ENCODE data around the gene L3MBTL4. TPM values are rescaled to one million over a fixed set of nuclear protein-coding genes. Genes with fewer than 3 reads are reported as not detected.

L3MBTL4 gene
- total and polyA plus RNA-seq, 4 donors, result 3.9 to 11.5 (median 6.5) TPM

GRCh38 chr18:6010921-6011320, 403.8 kb downstream of the L3MBTL4 start:
- Histone ChIP-seq H3K4me1 (ENCODE audit: control insufficient read depth, insufficient read depth, low read length) (peaks cover 11% of the 10 kb centered on the region), H3K9me3 (ENCODE audit: control insufficient read depth, insufficient read depth, low read length) (no peaks in the 10 kb centered on the region), H3K4me3 (ENCODE audit: low read depth, low read length) (no peak overlapping the region), H3K27me3 (ENCODE audit: control insufficient read depth, insufficient read depth, low read length) (no peaks in the 10 kb centered on the region), H3K27ac (ENCODE audit: low read depth, low read length) (no peak overlapping the region), H3K36me3 (ENCODE audit: control insufficient read depth, insufficient read depth, low read length) (no peaks in the 10 kb centered on the region)
- no CpG with 5 or more reads among the region's 1 CpG for whole genome bisulfite sequencing (ENCODE audit: insufficient coverage)
- DNase-seq (ENCODE audit: low read depth in 4 of 6, low spot score in 6 of 6), result peak in 1 of 6 donors; percentile 60

GRCh38 chr18:6010284-6010683, 404.4 kb downstream of the L3MBTL4 start:
- DNase-seq (ENCODE audit: low read depth in 4 of 6, low spot score in 6 of 6), result peak in 1 of 6 donors; percentile 38
- Histone ChIP-seq H3K4me1 (ENCODE audit: control insufficient read depth, insufficient read depth, low read length) (peaks cover 11% of the 10 kb centered on the region), H3K9me3 (ENCODE audit: control insufficient read depth, insufficient read depth, low read length) (no peaks in the 10 kb centered on the region), H3K27ac (ENCODE audit: low read depth, low read length) (no peak overlapping the region), H3K27me3 (ENCODE audit: control insufficient read depth, insufficient read depth, low read length) (no peaks in the 10 kb centered on the region), H3K4me3 (ENCODE audit: low read depth, low read length) (no peak overlapping the region), H3K36me3 (ENCODE audit: control insufficient read depth, insufficient read depth, low read length) (no peaks in the 10 kb centered on the region)
- WGBS (ENCODE audit: insufficient coverage), result 100% methylated on average over 3 of the region's 5 CpGs

DNA sequence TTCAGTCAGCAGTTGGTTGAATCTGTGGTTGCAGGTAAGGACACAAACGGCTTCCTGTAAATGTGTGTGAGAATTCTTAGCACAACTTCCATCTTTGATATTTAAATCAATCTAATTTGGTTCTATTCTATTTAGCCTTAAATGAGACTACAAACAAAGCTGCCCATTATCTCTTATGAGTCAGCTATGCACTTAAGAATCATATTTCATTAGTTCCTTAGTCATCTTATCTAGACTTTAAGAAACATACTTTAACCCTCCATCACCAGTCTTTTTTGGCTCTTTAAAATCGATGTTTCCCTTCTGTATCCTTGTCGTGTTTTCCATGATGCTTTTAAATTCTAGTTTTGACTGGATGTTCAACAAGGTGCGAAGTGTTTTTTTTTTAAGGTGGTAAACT, 405.0 kb downstream of the L3MBTL4 start:
- Histone ChIP-seq H3K9me3 (ENCODE audit: control insufficient read depth, insufficient read depth, low read length) (no peaks in the 10 kb centered on the region), H3K4me3 (ENCODE audit: low read depth, low read length) (no peak overlapping the region), H3K27ac (ENCODE audit: low read depth, low read length) (no peak overlapping the region), H3K4me1 (ENCODE audit: control insufficient read depth, insufficient read depth, low read length) (peaks cover 11% of the 10 kb centered on the region), H3K36me3 (ENCODE audit: control insufficient read depth, insufficient read depth, low read length) (no peaks in the 10 kb centered on the region), H3K27me3 (ENCODE audit: control insufficient read depth, insufficient read depth, low read length) (no peaks in the 10 kb centered on the region)
- no CpG with 5 or more reads among the region's 4 CpGs for WGBS (ENCODE audit: insufficient coverage)
- DNase-seq (ENCODE audit: low read depth in 4 of 6, low spot score in 6 of 6), result no peak

GRCh38 chr18:6004683-6005082, 410.0 kb downstream of the L3MBTL4 start:
- Histone ChIP-seq H3K4me1 (ENCODE audit: control insufficient read depth, insufficient read depth, low read length) (no peaks in the 10 kb centered on the region), H3K9me3 (ENCODE audit: control insufficient read depth, insufficient read depth, low read length) (no peaks in the 10 kb centered on the region), H3K27ac (ENCODE audit: low read depth, low read length) (no peak overlapping the region), H3K4me3 (ENCODE audit: low read depth, low read length) (no peak overlapping the region), H3K27me3 (ENCODE audit: control insufficient read depth, insufficient read depth, low read length) (no peaks in the 10 kb centered on the region), H3K36me3 (ENCODE audit: control insufficient read depth, insufficient read depth, low read length) (no peaks in the 10 kb centered on the region)
- DNase-seq (ENCODE audit: low read depth in 4 of 6, low spot score in 6 of 6), result no peak
- no CpG with 5 or more reads among the region's 3 CpGs for WGBS (ENCODE audit: insufficient coverage)

DNA sequence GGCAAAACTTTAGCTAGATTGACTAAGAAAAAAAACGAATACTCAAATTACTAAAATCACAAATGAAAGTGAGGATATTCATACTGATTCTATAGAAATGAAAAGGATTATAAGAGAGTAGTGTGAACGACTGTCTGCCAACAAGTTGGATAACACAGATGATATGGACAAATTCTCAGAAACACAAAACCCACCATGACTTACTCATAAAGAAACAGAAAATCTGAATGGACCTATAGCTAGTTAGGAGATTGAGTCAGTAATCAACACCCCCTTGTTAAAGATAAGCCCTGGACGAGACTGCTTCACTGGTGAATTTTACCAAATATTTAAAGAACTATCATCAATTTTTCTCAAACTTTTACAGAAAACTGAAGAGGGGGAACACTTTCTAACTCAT, 410.6 kb downstream of the L3MBTL4 start:
- H3K4me1 ChIP-seq (ENCODE audit: control insufficient read depth, insufficient read depth, low read length), result no peaks in the 10 kb centered on the region
- no peak overlapping the region for H3K4me3 ChIP-seq (ENCODE audit: low read depth, low read length)
- no peaks in the 10 kb centered on the region for H3K27me3 ChIP-seq (ENCODE audit: control insufficient read depth, insufficient read depth, low read length)
- whole genome bisulfite sequencing (ENCODE audit: insufficient coverage), result no CpG with 5 or more reads among the region's 3 CpGs
- no peak for DNase-seq (ENCODE audit: low read depth in 4 of 6, low spot score in 6 of 6)
- H3K9me3 ChIP-seq (ENCODE audit: control insufficient read depth, insufficient read depth, low read length), result no peaks in the 10 kb centered on the region
- H3K27ac ChIP-seq (ENCODE audit: low read depth, low read length), result no peak overlapping the region
- H3K36me3 ChIP-seq (ENCODE audit: control insufficient read depth, insufficient read depth, low read length), result no peaks in the 10 kb centered on the region

GRCh38 chr18:6001867-6002266, 412.8 kb downstream of the L3MBTL4 start:
- Histone ChIP-seq H3K27me3 (ENCODE audit: control insufficient read depth, insufficient read depth, low read length) (no peaks in the 10 kb centered on the region), H3K9me3 (ENCODE audit: control insufficient read depth, insufficient read depth, low read length) (no peaks in the 10 kb centered on the region), H3K4me1 (ENCODE audit: control insufficient read depth, insufficient read depth, low read length) (no peaks in the 10 kb centered on the region), H3K4me3 (ENCODE audit: low read depth, low read length) (no peak overlapping the region), H3K27ac (ENCODE audit: low read depth, low read length) (no peak overlapping the region), H3K36me3 (ENCODE audit: control insufficient read depth, insufficient read depth, low read length) (no peaks in the 10 kb centered on the region)
- 60% methylated on average over 1 of the region's 2 CpGs for WGBS (ENCODE audit: insufficient coverage)
- no peak for DNase-seq (ENCODE audit: low read depth in 4 of 6, low spot score in 6 of 6)

GRCh38 chr18:5998907-5999306, 415.8 kb downstream of the L3MBTL4 start:
- no peak overlapping the region for H3K27ac ChIP-seq (ENCODE audit: low read depth, low read length)
- H3K4me3 ChIP-seq (ENCODE audit: low read depth, low read length), result no peak overlapping the region
- no peaks in the 10 kb centered on the region for H3K36me3 ChIP-seq (ENCODE audit: control insufficient read depth, insufficient read depth, low read length)
- H3K4me1 ChIP-seq (ENCODE audit: control insufficient read depth, insufficient read depth, low read length), result no peaks in the 10 kb centered on the region
- H3K27me3 ChIP-seq (ENCODE audit: control insufficient read depth, insufficient read depth, low read length), result no peaks in the 10 kb centered on the region
- no peak for DNase-seq (ENCODE audit: low read depth in 4 of 6, low spot score in 6 of 6)
- no peaks in the 10 kb centered on the region for H3K9me3 ChIP-seq (ENCODE audit: control insufficient read depth, insufficient read depth, low read length)

GRCh38 chr18:5998166-5998881, 416.4 kb downstream of the L3MBTL4 start:
- H3K27me3 ChIP-seq (ENCODE audit: control insufficient read depth, insufficient read depth, low read length), result no peaks in the 10 kb centered on the region
- no peaks in the 10 kb centered on the region for H3K4me1 ChIP-seq (ENCODE audit: control insufficient read depth, insufficient read depth, low read length)
- DNase-seq (ENCODE audit: low read depth in 4 of 6, low spot score in 6 of 6), result no peak
- 82% methylated on average over 7 of the region's 7 CpGs for WGBS (ENCODE audit: insufficient coverage)
- no peaks in the 10 kb centered on the region for H3K9me3 ChIP-seq (ENCODE audit: control insufficient read depth, insufficient read depth, low read length)
- H3K36me3 ChIP-seq (ENCODE audit: control insufficient read depth, insufficient read depth, low read length), result no peaks in the 10 kb centered on the region
- H3K27ac ChIP-seq (ENCODE audit: low read depth, low read length), result no peak overlapping the region
- no peak overlapping the region for H3K4me3 ChIP-seq (ENCODE audit: low read depth, low read length)

- WGBS (ENCODE audit: insufficient coverage), result 89% methylated on average over 1 of the region's 1 CpG
- no peaks in the 10 kb centered on the region for H3K36me3 ChIP-seq (ENCODE audit: control insufficient read depth, insufficient read depth, low read length)
- no peaks in the 10 kb centered on the region for H3K27me3 ChIP-seq (ENCODE audit: control insufficient read depth, insufficient read depth, low read length)
- no peak overlapping the region for H3K4me3 ChIP-seq (ENCODE audit: low read depth, low read length)
- no peaks in the 10 kb centered on the region for H3K4me1 ChIP-seq (ENCODE audit: control insufficient read depth, insufficient read depth, low read length)
- DNase-seq (ENCODE audit: low read depth in 4 of 6, low spot score in 6 of 6), result no peak
- H3K27ac ChIP-seq (ENCODE audit: low read depth, low read length), result no peak overlapping the region
- no peaks in the 10 kb centered on the region for H3K9me3 ChIP-seq (ENCODE audit: control insufficient read depth, insufficient read depth, low read length)
Observed at GRCh38 chr18:5997361-5997760, 417.4 kb downstream of the L3MBTL4 start.

DNA sequence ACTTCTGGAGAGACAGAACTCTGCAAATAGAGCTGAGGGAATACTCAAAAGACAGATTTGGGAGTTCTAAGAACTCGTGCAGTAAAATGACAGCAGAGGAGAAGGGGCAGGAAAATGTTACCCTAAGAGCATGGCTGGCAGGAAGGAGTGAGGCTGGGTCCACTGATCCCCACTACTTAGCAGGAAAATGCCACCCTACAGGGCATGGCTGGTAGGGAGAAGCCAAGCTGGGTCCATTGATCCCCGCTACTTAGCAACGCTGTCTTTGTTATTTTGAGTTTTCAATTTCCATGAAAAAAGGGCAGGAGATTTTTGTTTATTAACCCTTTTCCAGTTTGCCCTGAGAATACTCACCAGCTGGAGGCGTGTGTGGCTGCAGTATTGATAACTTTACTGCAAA, 419.1 kb downstream of the L3MBTL4 start:
- 20% methylated on average over 1 of the region's 4 CpGs for WGBS (ENCODE audit: insufficient coverage)
- Histone ChIP-seq H3K36me3 (ENCODE audit: control insufficient read depth, insufficient read depth, low read length) (no peaks in the 10 kb centered on the region), H3K4me1 (ENCODE audit: control insufficient read depth, insufficient read depth, low read length) (no peaks in the 10 kb centered on the region), H3K27me3 (ENCODE audit: control insufficient read depth, insufficient read depth, low read length) (no peaks in the 10 kb centered on the region), H3K27ac (ENCODE audit: low read depth, low read length) (no peak overlapping the region), H3K9me3 (ENCODE audit: control insufficient read depth, insufficient read depth, low read length) (no peaks in the 10 kb centered on the region), H3K4me3 (ENCODE audit: low read depth, low read length) (no peak overlapping the region)
- DNase-seq (ENCODE audit: low read depth in 4 of 6, low spot score in 6 of 6), result no peak

Measured in spinal cord (tissue), 10 donors.